Left colon (tissue), 2 donors: Measurements from ENCODE around the gene IL5RA. TPM values are rescaled to one million over a fixed set of nuclear protein-coding genes. Genes with fewer than 3 reads are reported as not detected.

Experiments used
- ATAC-seq: fragments of 200-7000 bp; cut with Tn5 transposase; one replicate; pipeline ENCODE4 v1.9.1; 2020; ENCODE audit warnings: mild to moderate bottlenecking, moderate library complexity
- DNase-seq, 2 donors: peaks; one replicate each; pipeline ENCODE4 v3.0.0-alpha.2; 2020
- intact Hi-C, 2 donors: fragments of 100-400 bp; cut with DNase I in 1 of 2; cut with micrococcal nuclease in 1 of 2; formaldehyde crosslinking; loops; one replicate each; pipeline versions ENCODE4 v1.11.2 to v1.14.0; 2022; cut with DNase I, micrococcal nuclease
- total RNA-seq, 2 donors: library from RNA; stranded (reverse); fragmentation: NEBNext Ultra II Directional; extraction: Animal tissue kit (Norgen Biotek cat#: 25700); gene quantifications; one replicate each; pipeline ENCODE4 v1.2.1, GENCODE V29; 2021
- donor health status: DM: no; HTN: no; CAD: no.
- donor health status: DM: yes; HTN: yes; CAD: no.

The IL5RA gene
- total RNA-seq, 2 donors from 2014 or later = 0.15 to 1.1 TPM

- intact Hi-C loops = no loop called here
- ATAC-seq (no peak), DNase-seq (no peak)
These were observed 681 bp upstream of the IL5RA start for GRCh38 chr3:3110749-3111361.

- intact Hi-C loops = no loop called here
- no peak for DNase-seq
- ATAC-seq = no peak
These were observed 521 bp downstream of the IL5RA start for GRCh38 chr3:3109407-3110298.

GRCh38 chr3:3107858-3108257 lies 2.3 kb downstream of the IL5RA start:
- ATAC-seq (no peak), DNase-seq (no peak)
- intact Hi-C loops = no loop called here

GRCh38 chr3:3107181-3107580 lies 3.0 kb downstream of the IL5RA start:
- DNase-seq (no peak), ATAC-seq (no peak)
- intact Hi-C loops = no loop called here

- intact Hi-C loops = no loop called here
- DNase-seq = no peak
- no peak for ATAC-seq
These were observed 4.4 kb downstream of the IL5RA start for GRCh38 chr3:3105815-3106214.

- no peak for ATAC-seq
- intact Hi-C loops = no loop called here
- no peak for DNase-seq
These were observed 4.9 kb downstream of the IL5RA start for GRCh38 chr3:3105246-3105645.

GRCh38 chr3:3102751-3103150 lies 7.4 kb downstream of the IL5RA start:
- ATAC-seq (no peak), DNase-seq (no peak)
- intact Hi-C loops = no loop called here

GRCh38 chr3:3101660-3102458 lies 8.3 kb downstream of the IL5RA start:
- intact Hi-C loops = no loop called here
- no peak for DNase-seq

GRCh38 chr3:3097958-3098357 lies 12.2 kb downstream of the IL5RA start:
- intact Hi-C loops = no loop called here
- DNase-seq (no peak), ATAC-seq (no peak)

More at GRCh38 chr3:3101660-3102458, 8.3 kb downstream of the IL5RA start:
- ATAC-seq = no peak

GRCh38 chr3:3089017-3089416 lies 21.2 kb downstream of the IL5RA start:
- no peak for DNase-seq
- no peak for ATAC-seq

GRCh38 chr3:3087716-3088465 lies 22.3 kb downstream of the IL5RA start:
- intact Hi-C loops = no loop called here
- DNase-seq (no peak), ATAC-seq (no peak)

More at GRCh38 chr3:3089017-3089416, 21.2 kb downstream of the IL5RA start:
- intact Hi-C loops = no loop called here

GRCh38 chr3:3087279-3087678 lies 22.9 kb downstream of the IL5RA start:
- DNase-seq (no peak), ATAC-seq (no peak)
- intact Hi-C loops = no loop called here

GRCh38 chr3:3086239-3086638 lies 23.9 kb downstream of the IL5RA start:
- ATAC-seq = no peak
- intact Hi-C loops = no loop called here
- DNase-seq = no peak

- DNase-seq (no peak), ATAC-seq (no peak)
- intact Hi-C loops = no loop called here
These were observed 24.4 kb downstream of the IL5RA start for GRCh38 chr3:3085782-3086181.

- no peak for ATAC-seq
- intact Hi-C loops = no loop called here
- no peak for DNase-seq
These were observed 25.3 kb downstream of the IL5RA start for GRCh38 chr3:3084890-3085289.

- intact Hi-C loops = no loop called here
- DNase-seq = no peak
- no peak for ATAC-seq
These were observed 27.8 kb downstream of the IL5RA start for GRCh38 chr3:3082234-3082924.

GRCh38 chr3:3081381-3082233 lies 28.6 kb downstream of the IL5RA start:
- intact Hi-C loops = no loop called here

GRCh38 chr3:3080309-3080708 lies 29.9 kb downstream of the IL5RA start:
- DNase-seq (no peak), ATAC-seq (no peak)
- intact Hi-C loops = no loop called here

More at GRCh38 chr3:3081381-3082233, 28.6 kb downstream of the IL5RA start:
- no peak for DNase-seq
- no peak for ATAC-seq
